ENCODE data around the gene GMDS.

GMDS gene

DNA sequence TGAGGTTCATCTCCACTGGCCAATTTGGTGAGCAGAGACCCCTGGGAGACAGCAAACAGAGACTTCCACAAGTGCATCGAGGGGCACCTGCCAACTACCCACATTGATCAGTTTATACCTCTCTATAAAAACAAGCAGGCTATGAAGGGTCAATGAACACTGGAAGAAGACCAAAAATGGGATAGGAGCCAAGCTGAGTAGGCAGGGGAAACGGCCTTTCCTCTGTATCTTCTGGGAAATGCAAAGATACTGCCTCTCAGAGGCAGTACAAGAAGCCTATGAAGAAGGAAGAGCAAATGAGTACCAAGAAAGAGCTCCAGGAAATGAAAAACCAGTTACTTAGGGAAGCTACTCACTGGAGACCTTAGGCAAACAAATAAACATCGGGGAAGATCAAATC lies 247.7 kb downstream of the GMDS start:
- H3K4me3 ChIP-seq (ENCODE audit: low read depth, low read length) = no peak overlapping the region
- DNase-seq (ENCODE audit: low read depth, low spot score) = no peak
- in situ Hi-C loops (cut with HindIII; ENCODE audit: low sequenced_read_pairs) = no loop called here
- no peak for TF ChIP-seq CTCF (IDR thresholded peaks at IDR 0.05; ENCODE audit: low read depth, low read length)

DNA sequence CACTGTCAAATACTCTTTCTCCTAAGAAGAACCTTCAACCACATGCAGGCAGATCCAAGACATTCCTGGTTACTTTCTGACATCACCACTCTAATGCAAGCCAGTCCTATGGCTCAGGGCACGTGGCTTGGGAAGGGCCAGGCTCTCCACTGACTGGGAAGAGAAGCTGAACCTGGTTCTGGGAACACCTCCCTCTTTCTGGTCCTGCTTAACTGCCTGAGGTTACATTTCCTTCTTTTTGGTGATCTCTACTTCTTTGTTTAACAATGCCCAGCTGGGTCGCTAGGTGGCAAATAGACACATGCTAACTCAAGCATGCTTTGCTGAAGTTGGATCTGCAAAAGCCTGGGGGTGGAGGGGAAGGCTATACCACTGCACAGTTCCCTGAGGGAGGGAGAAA lies 249.8 kb downstream of the GMDS start:
- DNase-seq (ENCODE audit: low read depth, low spot score) = peak; percentile 16
- no peak overlapping the region for H3K4me3 ChIP-seq (ENCODE audit: low read depth, low read length)
- in situ Hi-C loops (cut with HindIII; ENCODE audit: low sequenced_read_pairs) = no loop called here

DNA sequence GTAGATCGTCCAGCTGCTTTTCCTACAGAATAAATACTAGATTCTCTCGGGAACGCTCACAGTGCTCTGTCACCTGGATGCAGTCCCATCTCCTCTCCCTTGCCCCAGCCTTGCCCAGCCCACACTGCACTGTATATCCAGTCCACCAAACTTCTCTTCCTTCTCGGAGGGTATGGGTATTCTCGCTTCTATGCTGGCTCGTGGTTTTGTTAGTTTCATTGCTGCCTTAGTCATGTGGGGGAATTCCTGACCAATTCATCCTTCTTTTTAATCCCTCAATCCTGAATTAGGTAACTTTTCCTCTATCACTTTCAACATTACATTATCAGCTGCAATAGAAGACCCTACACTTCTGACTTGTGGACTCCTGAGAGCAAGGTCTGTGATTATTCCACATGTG lies 252.4 kb downstream of the GMDS start:
- no peak overlapping the region for H3K4me3 ChIP-seq (ENCODE audit: low read depth, low read length)
- in situ Hi-C loops (cut with HindIII; ENCODE audit: low sequenced_read_pairs) = no loop called here
- TF ChIP-seq CTCF (IDR thresholded peaks at IDR 0.05; ENCODE audit: low read depth, low read length) = no peak
- DNase-seq (ENCODE audit: low read depth, low spot score) = peak; percentile 41

More for the DNA sequence above, 249.8 kb downstream of the GMDS start:
- TF ChIP-seq CTCF (IDR thresholded peaks at IDR 0.05; ENCODE audit: low read depth, low read length) = no peak

- H3K4me3 ChIP-seq (ENCODE audit: low read depth, low read length) = no peak overlapping the region
- no peak for DNase-seq (ENCODE audit: low read depth, low spot score)
- TF ChIP-seq CTCF (IDR thresholded peaks at IDR 0.05; ENCODE audit: low read depth, low read length) = no peak
- in situ Hi-C loops (cut with HindIII; ENCODE audit: low sequenced_read_pairs) = no loop called here
Observed at GRCh38 chr6:1991332-1991878, 254.0 kb downstream of the GMDS start.

DNA sequence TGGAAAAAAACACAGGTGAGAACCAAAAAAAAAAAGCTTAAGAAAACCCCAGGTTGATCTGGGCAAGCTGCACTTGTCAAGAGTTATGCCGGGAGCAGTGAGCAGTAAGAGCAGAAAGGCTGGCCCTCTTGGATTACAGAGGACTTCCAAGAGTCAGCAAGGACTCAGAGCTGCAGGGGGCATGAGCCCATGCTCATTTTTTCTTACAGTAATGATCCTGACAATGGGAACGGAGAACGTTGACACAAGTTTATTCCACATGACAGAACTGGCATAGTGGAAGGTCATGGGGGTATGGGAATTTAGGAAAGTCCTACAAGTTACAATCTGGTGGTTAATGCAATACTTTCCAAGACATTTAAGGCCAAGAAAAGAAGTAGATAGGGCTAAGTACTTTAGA lies 256.6 kb downstream of the GMDS start:
- in situ Hi-C loops (cut with HindIII; ENCODE audit: low sequenced_read_pairs) = no loop called here
- H3K4me3 ChIP-seq (ENCODE audit: low read depth, low read length) = no peak overlapping the region
- peak; percentile 9 for DNase-seq (ENCODE audit: low read depth, low spot score)
- TF ChIP-seq CTCF (IDR thresholded peaks at IDR 0.05; ENCODE audit: low read depth, low read length) = no peak

DNA sequence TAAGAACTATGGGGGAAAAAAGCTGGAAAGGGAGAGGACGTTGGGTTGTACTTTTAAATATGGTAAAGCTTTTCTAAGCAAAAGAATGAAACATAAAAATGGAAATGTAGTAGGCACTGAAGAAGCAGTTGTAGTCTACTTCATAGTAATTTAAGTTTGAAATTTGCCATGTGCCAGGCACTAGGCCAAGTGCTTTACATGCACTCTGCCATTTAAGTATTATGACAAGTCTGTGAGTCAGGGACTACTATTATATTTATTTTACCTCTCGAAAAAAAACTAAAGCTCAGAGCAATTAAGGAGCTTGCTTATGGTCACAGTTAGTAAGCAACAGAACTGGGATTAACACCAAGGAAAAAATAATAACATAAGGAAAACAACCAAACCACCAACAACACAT lies 257.8 kb downstream of the GMDS start:
- no peak overlapping the region for H3K4me3 ChIP-seq (ENCODE audit: low read depth, low read length)
- in situ Hi-C loops (cut with HindIII; ENCODE audit: low sequenced_read_pairs) = no loop called here
- TF ChIP-seq CTCF (IDR thresholded peaks at IDR 0.05; ENCODE audit: low read depth, low read length) = no peak
- DNase-seq (ENCODE audit: low read depth, low spot score) = peak; percentile 84
